ENCODE results near the gene EIF3F. TPM values are rescaled to one million over a fixed set of nuclear protein-coding genes. Genes with fewer than 3 reads are reported as not detected.

The EIF3F gene
- total RNA-seq, 1 donor from 2014 or later = 200 TPM

- ATAC-seq (no peak), DNase-seq (no peak)
- no peaks in the 10 kb centered on the region for H3K27me3 ChIP-seq
- intact Hi-C loops (cut with DNase I) = no loop called here
- peaks cover 92% of the 10 kb centered on the region for H3K36me3 ChIP-seq
- no peak overlapping the region for H3K27ac ChIP-seq
- no peak for TF ChIP-seq CTCF (IDR thresholded peaks at IDR 0.05)
- H3K4me1 ChIP-seq = peaks cover 4% of the 10 kb centered on the region
- no peak overlapping the region for H3K4me3 ChIP-seq
- no peaks in the 10 kb centered on the region for H3K9me3 ChIP-seq
Observed at GRCh38 chr11:7994581-7995278, 7.6 kb downstream of the EIF3F start.

- Histone ChIP-seq H3K27ac (no peak overlapping the region), H3K27me3 (no peaks in the 10 kb centered on the region), H3K36me3 (peaks cover 45% of the 10 kb centered on the region), H3K4me3 (no peak overlapping the region), H3K4me1 (no peaks in the 10 kb centered on the region), H3K9me3 (no peaks in the 10 kb centered on the region)
- intact Hi-C loops (cut with DNase I) = no loop called here
- ATAC-seq = no peak
- no peak for DNase-seq
- TF ChIP-seq CTCF (IDR thresholded peaks at IDR 0.05) = no peak
Observed at GRCh38 chr11:7999795-8000194, 12.7 kb downstream of the EIF3F start.

DNA sequence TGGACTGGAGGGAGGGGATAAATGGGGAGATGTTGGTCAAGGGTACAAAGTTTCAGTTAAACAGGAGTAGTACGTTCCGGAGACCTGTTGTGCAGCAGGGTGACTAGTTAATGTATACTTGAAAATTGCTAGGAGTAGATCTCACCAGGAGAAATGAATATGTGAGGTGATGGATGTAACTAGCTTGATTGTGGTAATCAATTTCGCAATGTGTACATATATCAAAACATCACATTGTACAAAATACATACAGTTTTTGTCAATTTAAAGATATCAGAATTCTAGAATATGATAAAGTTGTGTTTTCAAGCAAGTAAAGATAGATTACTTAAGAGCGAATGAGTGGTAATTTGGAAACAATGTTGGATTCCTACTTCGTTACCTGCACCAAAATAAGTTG, 13.3 kb downstream of the EIF3F start:
- ATAC-seq (no peak), DNase-seq (no peak)
- H3K9me3 ChIP-seq = no peaks in the 10 kb centered on the region
- H3K27me3 ChIP-seq = no peaks in the 10 kb centered on the region
- H3K36me3 ChIP-seq = peaks cover 39% of the 10 kb centered on the region
- intact Hi-C loops (cut with DNase I) = no loop called here
- no peak for TF ChIP-seq CTCF (IDR thresholded peaks at IDR 0.05)
- H3K27ac ChIP-seq = no peak overlapping the region
- H3K4me3 ChIP-seq = no peak overlapping the region
- H3K4me1 ChIP-seq = no peaks in the 10 kb centered on the region

DNA sequence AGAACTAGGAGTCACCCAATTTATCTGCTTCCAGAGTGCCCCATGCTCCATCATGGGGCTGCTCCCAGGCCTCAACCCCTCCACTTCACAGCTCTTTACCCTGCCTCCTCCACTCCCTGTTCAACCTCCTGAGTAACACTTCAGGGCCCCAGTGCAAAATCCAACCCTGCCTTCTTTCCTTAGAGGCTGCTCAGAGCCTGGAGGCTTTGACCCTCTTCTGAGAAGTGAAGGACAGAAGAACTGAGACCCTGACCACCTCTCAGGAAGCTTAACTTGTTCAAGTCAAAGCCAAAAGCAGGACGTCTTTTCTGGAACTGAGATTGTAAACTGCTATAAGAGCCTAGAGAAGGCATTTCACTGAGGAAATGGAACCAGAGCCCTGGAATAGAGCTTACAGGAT, 15.5 kb downstream of the EIF3F start:
- H3K36me3 ChIP-seq = peaks cover 17% of the 10 kb centered on the region
- no peak overlapping the region for H3K4me3 ChIP-seq
- no peaks in the 10 kb centered on the region for H3K9me3 ChIP-seq
- ATAC-seq (no peak), DNase-seq (no peak)
- H3K27me3 ChIP-seq = no peaks in the 10 kb centered on the region
- H3K4me1 ChIP-seq = no peaks in the 10 kb centered on the region
- intact Hi-C loops (cut with DNase I) = no loop called here
- no peak for TF ChIP-seq CTCF (IDR thresholded peaks at IDR 0.05)
- no peak overlapping the region for H3K27ac ChIP-seq

DNA sequence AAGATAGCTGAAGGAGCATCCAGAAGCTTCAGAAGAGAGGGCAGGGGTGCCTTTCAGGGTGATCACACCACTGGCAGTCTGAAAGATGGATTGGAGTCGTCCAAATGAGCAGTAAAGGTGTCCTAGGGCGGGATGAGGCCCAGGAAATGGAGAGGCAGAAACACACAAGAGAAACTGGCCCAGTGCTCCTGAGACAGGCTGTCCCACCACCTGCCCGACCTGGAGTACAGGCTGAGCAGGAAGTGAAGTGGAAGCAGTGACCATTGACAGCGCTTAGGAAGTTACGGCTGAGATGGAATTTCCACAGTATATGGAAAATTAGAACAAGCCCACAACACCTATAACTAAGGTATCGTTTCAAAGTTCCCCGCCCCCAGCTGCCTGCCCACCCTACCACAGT, 16.1 kb downstream of the EIF3F start:
- no peaks in the 10 kb centered on the region for H3K9me3 ChIP-seq
- TF ChIP-seq CTCF (IDR thresholded peaks at IDR 0.05) = no peak
- intact Hi-C loops (cut with DNase I) = no loop called here
- H3K4me1 ChIP-seq = no peaks in the 10 kb centered on the region
- no peak for DNase-seq
- no peak overlapping the region for H3K27ac ChIP-seq
- no peak overlapping the region for H3K4me3 ChIP-seq
- H3K36me3 ChIP-seq = peaks cover 11% of the 10 kb centered on the region
- H3K27me3 ChIP-seq = no peaks in the 10 kb centered on the region
- no peak for ATAC-seq

DNA sequence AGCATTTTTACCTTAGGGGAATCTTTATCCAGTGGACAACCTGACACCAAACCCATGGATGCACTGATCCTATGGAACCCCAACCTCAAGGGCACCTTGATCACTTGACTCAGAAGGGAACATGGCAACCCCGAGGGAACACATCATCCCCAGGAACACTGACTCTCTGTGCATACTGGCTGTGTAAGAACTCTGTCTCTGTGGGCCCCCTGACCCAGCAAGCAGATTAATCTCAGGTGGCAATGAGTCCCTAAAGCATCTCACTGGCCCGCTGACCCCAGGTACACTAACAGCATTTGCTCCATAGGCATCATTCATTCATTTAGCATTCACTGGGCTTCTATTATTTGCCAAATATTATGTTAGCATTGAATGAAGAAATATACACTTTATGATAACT, 16.9 kb downstream of the EIF3F start:
- Histone ChIP-seq H3K4me1 (no peaks in the 10 kb centered on the region), H3K27ac (no peak overlapping the region), H3K4me3 (no peak overlapping the region), H3K9me3 (no peaks in the 10 kb centered on the region), H3K27me3 (no peaks in the 10 kb centered on the region), H3K36me3 (peaks cover 3% of the 10 kb centered on the region)
- ATAC-seq (no peak), DNase-seq (no peak)
- TF ChIP-seq CTCF (IDR thresholded peaks at IDR 0.05) = no peak
- intact Hi-C loops (cut with DNase I) = no loop called here

Measured in upper lobe of right lung (tissue), 1 donor.